Smooth muscle cell of the pulmonary artery (primary cell): ENCODE data around the gene DLX5. TPM values are rescaled to one million over a fixed set of nuclear protein-coding genes. Genes with fewer than 3 reads are reported as not detected.

Experiments used
- total RNA-seq: library from RNA; depleted of rRNA; stranded (reverse); fragments of >200 nt; gene quantifications from 2 replicates; pipeline ENCODE4 v1.2.3, GENCODE V29; 2014

The DLX5 gene
- total RNA-seq: 0.33 and 0.89 TPM in 2 replicates

DNA sequence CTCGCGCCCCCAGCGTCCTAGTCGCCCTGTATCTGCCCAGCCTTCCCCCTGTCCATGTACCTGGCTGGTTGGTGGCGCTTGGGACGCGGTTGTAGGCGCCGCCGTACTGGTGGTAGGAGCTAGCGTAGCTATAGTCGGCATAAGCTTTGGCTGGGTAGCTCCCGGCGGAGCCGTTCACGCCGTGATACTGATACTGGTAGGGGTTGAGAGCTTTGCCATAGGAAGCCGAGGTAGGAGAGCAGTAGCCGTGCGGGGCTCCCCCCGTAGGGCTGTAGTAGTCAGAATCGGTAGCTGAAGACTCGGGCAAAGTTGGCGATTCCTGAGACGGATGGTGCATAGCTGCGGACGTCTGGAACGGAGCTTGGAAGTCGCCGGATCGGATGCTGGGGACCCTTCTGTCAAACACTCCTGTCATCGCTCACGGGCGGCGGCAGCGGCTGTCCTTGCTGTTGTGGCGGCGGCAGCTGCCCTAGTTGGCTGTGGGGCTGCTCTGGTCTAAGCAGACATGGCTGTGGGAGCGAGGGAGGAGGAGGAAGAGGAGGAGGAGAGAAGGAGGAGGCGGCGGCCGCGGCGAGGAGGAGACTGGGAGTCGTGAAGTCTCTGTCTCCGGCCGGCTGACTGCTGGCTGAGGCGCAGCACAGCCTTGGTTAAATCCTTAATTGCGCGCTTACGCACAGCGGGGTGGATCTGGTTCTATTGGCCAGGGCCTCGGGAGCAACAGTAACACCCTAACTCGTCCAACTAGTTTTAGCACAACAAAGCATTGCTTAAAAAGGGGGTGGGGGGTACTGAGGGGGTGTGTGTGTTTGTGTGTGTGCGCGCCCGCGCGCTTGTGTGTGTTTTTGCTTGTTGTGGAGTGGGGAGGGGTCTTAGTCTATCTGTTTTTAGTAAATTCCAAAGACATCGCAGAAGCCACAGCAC is at the start of gene DLX5:
TSS of gene DLX5 (minus strand) at position 623 of the 921 bp plus-strand sequence. CDS start at position 415, 208 bp downstream.

DNA sequence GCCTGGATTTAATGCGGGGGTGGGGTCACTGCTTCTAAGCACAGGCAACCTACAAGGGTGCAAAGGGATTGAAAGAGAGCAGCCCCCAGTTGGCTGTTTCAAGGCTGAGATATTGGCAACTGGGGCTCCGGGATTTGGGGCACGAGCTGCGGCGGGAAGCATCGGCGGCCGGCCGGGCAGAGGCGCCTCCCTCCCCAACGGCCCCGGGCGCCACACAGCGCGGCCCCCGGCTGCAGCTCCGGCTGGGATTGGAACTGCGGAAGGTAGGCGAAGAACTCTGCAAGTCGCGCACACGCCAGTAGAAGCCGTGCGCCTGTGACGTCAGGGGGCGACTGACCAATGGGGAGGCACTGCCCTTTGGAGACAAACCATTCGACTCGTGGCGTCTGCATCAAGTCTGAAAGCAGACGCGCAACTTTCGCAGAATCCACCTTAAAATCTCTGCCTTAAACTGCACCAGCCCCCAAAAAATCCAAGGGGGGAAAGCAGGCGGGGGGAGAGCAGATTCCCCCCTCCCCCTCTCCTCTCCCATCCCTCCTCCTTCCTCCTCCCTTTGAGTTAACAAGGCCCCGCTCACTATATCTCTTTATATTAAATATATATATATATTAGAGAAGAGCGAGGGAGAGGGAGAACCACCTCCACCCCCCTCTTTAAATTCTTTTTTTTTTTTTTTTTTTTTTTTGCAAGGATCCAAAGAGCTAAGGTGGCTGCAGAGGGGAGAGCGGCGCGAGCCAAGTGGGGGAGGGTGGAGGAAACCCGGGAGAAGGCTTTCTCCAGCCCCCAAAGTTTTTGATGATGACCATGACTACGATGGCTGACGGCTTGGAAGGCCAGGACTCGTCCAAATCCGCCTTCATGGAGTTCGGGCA is 19.2 kb downstream of the DLX5 start, which contains the start of gene DLX6:
TSS of gene DLX6 (plus strand) at position 371 of the 872 bp plus-strand sequence. CDS start at position 796, 425 bp downstream.

Other genes with a start within 250 kb of the DLX5 start
- 0.20 and 0.23 TPM in 2 replicates for gene DLX6, start 19.3 kb downstream of the DLX5 start, total RNA-seq
- 4.0 and 4.3 TPM in 2 replicates for gene SDHAF3, start 92.9 kb upstream of the DLX5 start, total RNA-seq